Karpas-422 (cell line): ENCODE data around the gene BORCS6. TPM values are rescaled to one million over a fixed set of nuclear protein-coding genes. Genes with fewer than 3 reads are reported as not detected.
"Not testable (repeated sequence)": the region's sequence is repeated elsewhere in the genome, so short reads cannot be mapped to it uniquely, and the experiment has no call there.

Experiments
- DNase-seq: peaks from one replicate; pipeline ENCODE4 v3.0.0-alpha.2; 2015
- H2AFZ ChIP-seq: fragments of 200-600 bp; sonication (generic); 2 replicates; pipeline ENCODE4 v1.6.1; 2014; ENCODE audit warnings: antibody characterized with exemption, low read length, mixed read lengths
- H3K27ac ChIP-seq: fragments of 200-600 bp; sonication (generic); 2 replicates; pipeline ENCODE4 v1.5.1; 2014; ENCODE audit warnings: mild to moderate bottlenecking, low read length, moderate library complexity
- H3K27me3 ChIP-seq: fragments of 200-600 bp; sonication (generic); 2 replicates; pipeline ENCODE4 v1.6.1; 2014; ENCODE audit warnings: low read length, mixed read lengths
- H3K36me3 ChIP-seq: fragments of 200-600 bp; sonication (generic); 2 replicates; pipeline ENCODE4 v1.6.1; 2014; ENCODE audit warnings: low read length, mixed read lengths; ENCODE audit not compliant: insufficient read depth
- H3K4me1 ChIP-seq: fragments of 200-600 bp; sonication (generic); 2 replicates; pipeline ENCODE4 v1.6.1; 2014; ENCODE audit warnings: mild to moderate bottlenecking, low read length, mixed read lengths
- H3K4me2 ChIP-seq: fragments of 200-600 bp; sonication (generic); 2 replicates; pipeline ENCODE4 v1.6.1; 2014; ENCODE audit warnings: low read length, low read depth, mild to moderate bottlenecking; ENCODE audit not compliant: poor library complexity, severe bottlenecking
- H3K4me3 ChIP-seq: fragments of 200-600 bp; sonication (generic); 2 replicates; pipeline ENCODE4 v1.5.1; 2014; ENCODE audit warnings: mild to moderate bottlenecking, antibody characterized with exemption, low read length, mixed read lengths
- H3K79me2 ChIP-seq: fragments of 200-600 bp; sonication (generic); 2 replicates; pipeline ENCODE4 v1.6.1; 2014; ENCODE audit warnings: mild to moderate bottlenecking, low read length, mixed read lengths
- H3K9ac ChIP-seq: fragments of 200-600 bp; sonication (generic); 2 replicates; pipeline ENCODE4 v1.6.0; 2014; ENCODE audit warnings: low read length
- H3K9me2 ChIP-seq: fragments of 200-600 bp; sonication (generic), shearing (Covaris generic); replicated peaks from 2 replicates; pipeline ENCODE4 v1.6.0; 2014; ENCODE audit warnings: mild to moderate bottlenecking, low read length, moderate library complexity; ENCODE audit not compliant: insufficient read depth
- H3K9me3 ChIP-seq: fragments of 300-700, 200-600 bp; sonication (generic); 2 replicates; pipeline ENCODE4 v1.6.1; 2014; ENCODE audit warnings: low read length, mixed read lengths
- H4K20me1 ChIP-seq: fragments of 200-600 bp; sonication (generic); 2 replicates; pipeline ENCODE4 v1.6.1; 2014; ENCODE audit warnings: mild to moderate bottlenecking, antibody characterized with exemption, low read length, low read depth; ENCODE audit not compliant: insufficient read depth
- total RNA-seq: library from RNA; depleted of rRNA; stranded (reverse); fragments of >200 nt; shearing (Covaris generic); gene quantifications from 2 replicates; pipeline ENCODE4 v1.2.3, GENCODE V29; 2014; ENCODE audit warnings: low replicate concordance

The BORCS6 gene
- total RNA-seq, 1 experiment from 2014 or later: 10.3 TPM

DNA sequence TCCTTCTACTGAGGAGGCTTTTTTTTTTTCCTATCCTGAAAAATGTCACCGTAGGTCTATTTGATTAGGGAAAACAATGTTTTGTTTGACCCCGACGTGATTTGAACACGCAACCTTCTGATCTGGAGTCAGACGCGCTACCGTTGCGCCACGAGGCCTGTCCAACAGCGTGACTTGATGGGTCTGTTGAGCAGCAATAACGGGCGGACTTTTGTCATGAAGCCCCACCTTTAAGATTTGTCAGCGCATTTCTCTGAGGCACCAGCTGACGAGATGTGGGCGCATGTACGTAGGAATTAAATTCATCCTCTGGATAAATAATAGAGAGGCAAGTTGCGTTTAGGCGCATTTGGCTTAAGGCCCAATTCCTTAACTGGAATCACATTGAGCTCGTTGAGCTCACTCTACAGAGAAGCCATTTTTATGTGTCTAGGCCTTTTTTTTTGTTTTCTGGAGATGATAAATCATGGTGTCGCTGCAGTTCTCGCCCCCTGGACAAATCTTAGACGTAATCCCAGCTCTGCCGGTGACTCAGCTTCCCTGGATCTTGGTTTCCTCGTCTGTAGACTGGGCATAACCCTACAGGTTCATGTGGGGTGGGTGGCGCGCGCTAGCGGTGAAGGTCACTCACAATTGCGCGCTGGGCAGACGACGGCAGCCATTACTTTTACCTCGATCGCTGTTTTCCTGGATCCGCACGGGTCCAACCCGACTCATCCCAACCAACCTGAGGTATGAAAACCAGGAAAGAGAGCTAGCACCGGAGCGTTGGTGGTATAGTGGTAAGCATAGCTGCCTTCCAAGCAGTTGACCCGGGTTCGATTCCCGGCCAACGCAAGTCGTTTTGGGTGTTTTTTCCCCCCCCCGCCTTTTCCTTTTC lies 31.0 kb upstream of the BORCS6 start:
- H3K9me2 ChIP-seq: no peaks in the 10 kb centered on the region
- no peaks in the 10 kb centered on the region for H4K20me1 ChIP-seq
- peak overlapping the region; percentile 98 for H2AFZ ChIP-seq
- H3K9me3 ChIP-seq: no peaks in the 10 kb centered on the region
- no peaks in the 10 kb centered on the region for H3K27me3 ChIP-seq
- peak overlapping the region; percentile 100 for H3K9ac ChIP-seq
- peak overlapping the region; percentile 92 for H3K27ac ChIP-seq
- no peaks in the 10 kb centered on the region for H3K79me2 ChIP-seq
- H3K4me1 ChIP-seq: peaks cover 26% of the 10 kb centered on the region
- DNase-seq: peak; percentile 96
- peak overlapping the region; percentile 79 for H3K4me3 ChIP-seq
- H3K4me2 ChIP-seq: peak overlapping the region; percentile 89
- H3K36me3 ChIP-seq: no peaks in the 10 kb centered on the region

- not testable (repeated sequence) for H3K9ac ChIP-seq, H2AFZ ChIP-seq, H3K4me2 ChIP-seq, H3K4me3 ChIP-seq, H3K9me3 ChIP-seq, H3K27me3 ChIP-seq, DNase-seq, H3K9me2 ChIP-seq, H4K20me1 ChIP-seq, H3K36me3 ChIP-seq, H3K27ac ChIP-seq
- H3K79me2 ChIP-seq: peaks cover 14% of the 10 kb centered on the region
- H3K4me1 ChIP-seq: peaks cover 16% of the 10 kb centered on the region
Observed at GRCh38 chr17:8214000-8214399, 24.0 kb upstream of the BORCS6 start.

DNA sequence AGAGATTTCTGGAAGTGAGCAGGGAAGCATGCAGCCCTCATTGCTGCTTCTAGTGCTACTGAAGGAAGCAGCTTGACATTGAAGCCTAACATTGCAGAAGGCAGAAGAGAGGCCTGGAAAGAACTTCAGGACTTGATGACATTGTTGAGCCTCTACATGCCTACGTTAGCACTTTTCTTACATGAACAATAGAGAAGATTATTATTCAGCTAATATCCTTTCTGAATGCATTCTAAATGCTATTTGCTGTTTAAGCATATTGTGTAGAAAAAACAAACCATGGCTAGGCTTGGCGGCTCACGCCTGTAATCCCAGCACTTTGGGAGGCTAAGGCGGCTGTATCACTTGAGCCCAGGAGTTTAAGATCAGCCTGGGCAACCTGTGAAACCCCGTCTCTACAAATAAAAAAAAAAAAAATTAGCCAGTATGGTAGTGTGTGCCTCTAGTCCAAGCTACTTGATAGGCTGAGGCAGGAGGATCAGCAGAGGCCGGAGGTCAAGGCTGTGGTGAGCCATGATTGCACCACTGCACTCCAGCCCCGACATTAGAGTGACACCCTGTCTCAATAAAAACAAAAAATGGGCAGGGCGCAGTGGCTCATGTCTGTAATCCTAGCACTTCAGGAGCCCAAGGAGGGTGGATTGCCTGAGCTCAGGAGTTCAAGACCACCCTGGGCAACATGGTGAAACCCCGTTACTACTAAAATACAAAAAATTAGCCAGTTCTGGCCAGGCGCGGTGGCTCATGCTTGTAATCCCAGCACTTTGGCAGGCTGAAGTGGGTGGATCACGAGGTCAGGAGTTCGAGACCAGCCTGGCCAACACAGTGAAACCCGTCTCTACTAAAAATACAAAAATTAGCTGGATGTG lies 22.6 kb upstream of the BORCS6 start:
- Histone ChIP-seq H3K79me2 (peaks cover 23% of the 10 kb centered on the region), H3K4me2 (no peak overlapping the region), H4K20me1 (no peaks in the 10 kb centered on the region), H3K4me3 (no peak overlapping the region), H3K27me3 (no peaks in the 10 kb centered on the region), H3K4me1 (peaks cover 21% of the 10 kb centered on the region), H3K9me2 (no peaks in the 10 kb centered on the region), H2AFZ (no peak overlapping the region), H3K36me3 (peaks cover under 1% of the 10 kb centered on the region; the same call in 1 of the 2 replicates), H3K9me3 (no peaks in the 10 kb centered on the region), H3K27ac (no peak overlapping the region), H3K9ac (no peak overlapping the region)
- DNase-seq: no peak

DNA sequence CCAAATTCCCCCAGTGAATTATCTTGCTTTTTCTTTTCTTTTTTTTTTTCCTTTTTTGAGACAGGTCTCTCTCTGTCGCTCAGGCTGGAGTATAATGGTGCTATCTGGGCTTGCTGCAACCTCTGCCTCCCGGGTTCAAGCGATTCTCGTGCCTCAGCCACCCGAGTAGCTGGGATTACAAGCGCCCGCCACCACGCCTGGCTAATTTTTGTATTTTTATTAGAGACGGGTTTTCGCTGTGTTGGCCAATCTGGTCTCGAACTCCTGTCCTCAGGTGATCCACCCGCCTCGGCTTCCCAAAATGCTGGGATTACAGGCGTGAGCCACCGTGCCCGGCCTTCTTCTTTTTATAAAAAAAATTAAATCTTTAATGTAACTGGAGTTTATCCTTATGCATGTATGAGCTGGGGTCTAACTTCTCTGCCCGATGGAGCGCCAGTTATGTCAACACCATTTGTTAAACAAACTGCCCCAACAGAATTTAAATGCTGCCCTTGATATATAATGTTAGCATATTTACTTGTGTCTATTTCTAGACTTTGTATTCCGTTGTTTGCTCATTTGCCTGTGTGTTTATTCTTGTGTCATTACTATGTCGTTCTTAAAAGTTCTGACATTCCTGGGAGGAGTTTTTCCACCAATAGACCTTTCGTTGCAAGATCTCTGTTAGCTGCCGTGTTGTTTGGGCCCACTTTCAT lies 20.9 kb upstream of the BORCS6 start:
- H3K4me3 ChIP-seq: peak overlapping the region; percentile 97
- H3K79me2 ChIP-seq: peaks cover 26% of the 10 kb centered on the region
- H3K9me2 ChIP-seq: no peaks in the 10 kb centered on the region
- peak overlapping the region; percentile 32; the same call in 1 of the 2 replicates for H2AFZ ChIP-seq
- H3K4me2 ChIP-seq: peak overlapping the region; percentile 95
- H3K27me3 ChIP-seq: no peaks in the 10 kb centered on the region
- peaks cover 21% of the 10 kb centered on the region for H3K4me1 ChIP-seq
- no peaks in the 10 kb centered on the region for H3K9me3 ChIP-seq
- no peak overlapping the region for H3K27ac ChIP-seq
- no peaks in the 10 kb centered on the region for H4K20me1 ChIP-seq
- DNase-seq: peak; percentile 44
- peak overlapping the region; percentile 92 for H3K9ac ChIP-seq
- H3K36me3 ChIP-seq: peaks cover 13% of the 10 kb centered on the region

DNA sequence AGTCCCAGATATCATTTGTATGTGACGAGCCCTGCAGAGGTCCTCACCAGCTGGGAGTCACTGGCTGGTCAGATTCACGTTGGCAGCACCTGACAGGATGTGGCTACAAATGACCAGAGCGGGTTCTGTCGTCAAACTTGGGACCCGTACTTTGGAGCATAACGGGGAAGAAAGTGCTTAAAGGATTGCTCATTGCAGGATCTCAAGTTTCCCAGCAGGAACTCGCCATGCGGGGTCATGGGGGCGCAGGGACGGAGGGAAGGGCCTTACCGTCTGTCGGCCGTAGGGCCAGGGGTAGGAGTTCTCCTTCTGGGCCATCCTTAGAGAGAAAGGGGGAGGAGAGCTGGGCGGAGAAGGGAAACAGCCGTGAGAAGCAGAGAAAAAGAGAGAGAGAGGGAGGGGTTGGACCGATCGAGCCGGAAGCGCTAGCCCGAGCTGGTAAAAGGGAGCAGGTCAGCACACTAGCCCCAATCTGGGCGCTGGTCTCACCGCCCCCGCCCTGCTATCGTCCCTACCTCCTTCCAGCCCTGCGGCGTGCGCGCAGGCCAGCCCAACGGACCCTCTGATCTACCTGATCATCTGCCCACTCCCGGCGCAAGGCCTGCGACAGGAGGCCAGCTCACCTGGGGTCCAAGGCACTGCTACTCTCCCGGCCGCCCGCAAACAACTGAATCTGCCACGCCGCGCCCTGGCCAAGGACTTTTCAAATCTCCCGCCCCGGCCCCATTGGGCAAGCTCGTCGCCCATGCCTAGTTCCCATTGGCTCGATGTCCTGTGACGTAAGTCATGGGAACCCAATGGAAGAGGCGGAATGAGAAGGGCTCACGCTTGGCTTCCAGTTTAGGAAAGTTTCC lies 20.2 kb upstream of the BORCS6 start, which contains the start of gene AURKB:
AURKB (minus strand) TSS at position 669 of the 854 bp plus-strand sequence; CDS start at position 318, 351 bp downstream.
- no peaks in the 10 kb centered on the region for H3K27me3 ChIP-seq
- H3K4me1 ChIP-seq: peaks cover 21% of the 10 kb centered on the region
- peak within 1 kb of the TSS; percentile 32; the same call in 1 of the 2 replicates for H2AFZ ChIP-seq
- DNase-seq: peak; percentile 97
- no peaks in the 10 kb centered on the region for H3K9me2 ChIP-seq
- no peaks in the 10 kb centered on the region for H3K9me3 ChIP-seq
- peaks cover 26% of the 10 kb centered on the region for H3K79me2 ChIP-seq
- peak within 1 kb of the TSS; percentile 97 for H3K4me3 ChIP-seq
- H3K27ac ChIP-seq: peak within 1 kb of the TSS; percentile 86
- 0 out of 2 replicates have a peak, but pooled peaks cover 2% of the 10 kb centered on the region for H4K20me1 ChIP-seq
- H3K36me3 ChIP-seq: peaks cover 18% of the 10 kb centered on the region
- peak within 1 kb of the TSS; percentile 95 for H3K4me2 ChIP-seq
- H3K9ac ChIP-seq: peak within 1 kb of the TSS; percentile 92

GRCh38 chr17:8206536-8206935 lies 16.6 kb upstream of the BORCS6 start:
- Histone ChIP-seq H3K36me3 (peaks cover 29% of the 10 kb centered on the region), H3K4me2 (no peak overlapping the region), H3K9me3 (no peaks in the 10 kb centered on the region), H3K9ac (no peak overlapping the region), H2AFZ (no peak overlapping the region), H3K27me3 (no peaks in the 10 kb centered on the region), H3K4me3 (no peak overlapping the region), H3K27ac (no peak overlapping the region), H3K4me1 (peaks cover 21% of the 10 kb centered on the region), H3K79me2 (peaks cover 26% of the 10 kb centered on the region), H3K9me2 (no peaks in the 10 kb centered on the region), H4K20me1 (0 out of 2 replicates have a peak, but pooled peaks cover 3% of the 10 kb centered on the region)
- DNase-seq: no peak

DNA sequence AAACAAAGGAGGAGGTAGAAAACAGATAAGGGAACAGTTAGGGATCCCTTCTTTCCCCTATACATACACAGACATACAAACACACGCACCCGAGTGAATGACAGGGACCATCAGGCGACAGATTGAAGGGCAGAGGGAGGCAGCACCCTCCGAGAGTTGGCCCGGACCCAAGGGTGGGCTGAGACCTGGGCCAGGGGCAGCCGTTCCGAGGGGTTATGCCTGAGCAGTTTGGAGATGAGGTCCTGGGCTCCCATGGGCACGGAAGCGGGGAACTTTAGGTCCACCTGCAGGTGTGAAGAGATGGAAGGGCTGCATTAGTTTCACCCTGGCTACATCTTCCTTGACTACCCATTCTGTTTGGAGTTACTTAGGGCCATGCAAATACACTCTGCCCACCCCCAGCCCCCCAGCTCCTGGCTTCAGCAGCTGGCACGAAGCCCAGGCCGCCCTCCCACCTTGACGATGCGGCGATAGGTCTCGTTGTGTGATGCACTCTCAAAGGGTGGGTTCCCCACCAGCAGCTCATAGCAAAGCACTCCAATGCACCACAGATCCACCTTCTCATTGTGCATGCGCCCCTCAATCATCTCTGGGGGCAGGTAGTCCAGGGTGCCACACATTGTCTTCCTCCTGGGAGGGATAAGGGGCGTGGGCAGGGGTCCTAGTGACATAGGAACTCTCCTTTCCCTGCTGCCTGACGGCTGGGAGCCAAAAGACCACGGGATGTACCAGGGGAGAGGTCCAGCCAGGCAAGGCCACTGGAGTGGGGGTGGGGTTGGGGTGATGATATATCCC lies 15.0 kb upstream of the BORCS6 start:
- Histone ChIP-seq H3K4me2 (no peak overlapping the region), H3K4me1 (peaks cover 13% of the 10 kb centered on the region), H3K9me2 (no peaks in the 10 kb centered on the region), H4K20me1 (0 out of 2 replicates have a peak, but pooled peaks cover 3% of the 10 kb centered on the region), H3K79me2 (peaks cover 22% of the 10 kb centered on the region), H2AFZ (no peak overlapping the region), H3K9me3 (no peaks in the 10 kb centered on the region), H3K27ac (no peak overlapping the region), H3K4me3 (no peak overlapping the region), H3K9ac (no peak overlapping the region), H3K36me3 (peaks cover 29% of the 10 kb centered on the region), H3K27me3 (no peaks in the 10 kb centered on the region)
- no peak for DNase-seq
